Neural cell (in vitro differentiated cells): ENCODE data around the gene CDC20. TPM values are rescaled to one million over a fixed set of nuclear protein-coding genes. Genes with fewer than 3 reads are reported as not detected.

Experiments used
- H2AFZ ChIP-seq: fragments of 200-600, 300-800 bp; sonication (generic), shearing (Covaris generic); 2 replicates; pipeline ENCODE4 v1.6.0; 2014; ENCODE audit warnings: low read depth, mild to moderate bottlenecking, antibody characterized with exemption, low read length, moderate library complexity
- H3F3A ChIP-seq: fragments of 200-600 bp; shearing (Covaris generic); 2 replicates; pipeline ENCODE4 v1.6.1; 2016; ENCODE audit warnings: mild to moderate bottlenecking, moderate library complexity, mixed read lengths, antibody characterized with exemption, low read length; ENCODE audit not compliant: insufficient read depth, poor library complexity, severe bottlenecking
- H3K27ac ChIP-seq: fragments of 200-600, 300-800 bp; sonication (generic), shearing (Covaris generic); 2 replicates; pipeline ENCODE4 v1.5.1; 2014; ENCODE audit warnings: mild to moderate bottlenecking, low read length, moderate library complexity
- H3K27me3 ChIP-seq: fragments of 300-800, 200-600 bp; sonication (generic), shearing (Covaris generic); 2 replicates; pipeline ENCODE4 v1.6.0; 2014; ENCODE audit warnings: mild to moderate bottlenecking, low read depth, low read length, moderate library complexity; ENCODE audit not compliant: insufficient read depth
- H3K36me3 ChIP-seq: fragments of 300-800, 200-600 bp; sonication (generic), shearing (Covaris generic); 2 replicates; pipeline ENCODE4 v1.5.1; 2014; ENCODE audit warnings: mild to moderate bottlenecking, antibody characterized with exemption, low read length, moderate library complexity; ENCODE audit not compliant: insufficient read depth
- H3K4me2 ChIP-seq: fragments of 300-800, 200-600 bp; sonication (generic), shearing (Covaris generic); 2 replicates; pipeline ENCODE4 v1.6.0; 2014; ENCODE audit warnings: mild to moderate bottlenecking, low read length
- H3K4me3 ChIP-seq: fragments of 300-800, 200-600 bp; sonication (generic), shearing (Covaris generic); 2 replicates; pipeline ENCODE4 v1.5.1; 2014; ENCODE audit warnings: mild to moderate bottlenecking, low read length, moderate library complexity
- H3K79me2 ChIP-seq: fragments of 200-600 bp; shearing (Covaris generic); replicated peaks from 2 replicates; pipeline ENCODE4 v1.6.0; 2014; ENCODE audit warnings: mild to moderate bottlenecking, low read length, moderate library complexity; ENCODE audit not compliant: insufficient read depth
- H3K9ac ChIP-seq: fragments of 300-800, 200-600 bp; sonication (generic), shearing (Covaris generic); 2 replicates; pipeline ENCODE4 v1.6.1; 2016; ENCODE audit warnings: mild to moderate bottlenecking, low read length, mixed read lengths
- H3K9me2 ChIP-seq: fragments of 200-600 bp; shearing (Covaris generic); 2 replicates; pipeline ENCODE4 v1.6.1; 2016; ENCODE audit warnings: mild to moderate bottlenecking, low read length, mixed read lengths; ENCODE audit not compliant: insufficient read depth
- H3K9me3 ChIP-seq: fragments of 200-600, 300-800 bp; sonication (generic), shearing (Covaris generic); 2 replicates; pipeline ENCODE4 v1.6.1; 2016; ENCODE audit warnings: mild to moderate bottlenecking, mixed run types, low read length, moderate library complexity, mixed read lengths
- H4K20me1 ChIP-seq: fragments of 200-600 bp; shearing (Covaris generic); 2 replicates; pipeline ENCODE4 v1.6.1; 2016; ENCODE audit warnings: mild to moderate bottlenecking, mixed run types; ENCODE audit not compliant: insufficient read depth
- EP300 ChIP-seq: fragments of 450-650 bp; conservative IDR thresholded peaks from 2 replicates; pipeline ENCODE4 v1.6.1; 2014; ENCODE audit warnings: antibody characterized with exemption, mild to moderate bottlenecking, moderate library complexity; ENCODE audit not compliant: poor library complexity, severe bottlenecking
- EZH2 ChIP-seq: fragments of 200-600, 300-800 bp; shearing (Covaris generic), sonication (generic); IDR thresholded peaks from 2 replicates; pipeline ENCODE4 v1.6.1; 2014; ENCODE audit warnings: antibody characterized with exemption, low read length, borderline replicate concordance, mild to moderate bottlenecking; ENCODE audit not compliant: insufficient read depth, poor library complexity, severe bottlenecking
- MXI1 ChIP-seq: fragments of 450-650 bp; conservative IDR thresholded peaks from 2 replicates; pipeline ENCODE4 v1.6.1; 2014; ENCODE audit warnings: antibody characterized with exemption, mild to moderate bottlenecking; ENCODE audit not compliant: poor library complexity, severe bottlenecking
- POLR2AphosphoS5 ChIP-seq: IDR thresholded peaks from 2 replicates; pipeline ENCODE4 v1.6.1; 2012
- RAD21 ChIP-seq: fragments of 450-650 bp; conservative IDR thresholded peaks from 2 replicates; pipeline ENCODE4 v1.6.1; 2014; ENCODE audit warnings: antibody characterized with exemption, mild to moderate bottlenecking, moderate library complexity
- SMC3 ChIP-seq: fragments of 450-650 bp; conservative IDR thresholded peaks from 2 replicates; pipeline ENCODE4 v1.6.1; 2014; ENCODE audit warnings: antibody characterized with exemption, mild to moderate bottlenecking, moderate library complexity; ENCODE audit not compliant: poor library complexity
- TAF1 ChIP-seq: IDR thresholded peaks from 2 replicates; pipeline ENCODE4 v1.6.1; 2012; ENCODE audit warnings: low read depth
- polyA plus RNA-seq: library from polyadenylated mRNA; depleted of rRNA; stranded (reverse); fragments of >200 nt; gene quantifications from 2 replicates; pipeline ENCODE4 v1.2.3, GENCODE V29; 2014
- TF ChIP-seq, protein P1 (sequence below): IDR thresholded peaks from 2 replicates; pipeline ENCODE4 v1.6.1; 2012; ENCODE audit warnings: borderline replicate concordance
- TF ChIP-seq, protein P2 (sequence below): fragments of 450-650 bp; IDR thresholded peaks from 2 replicates; pipeline ENCODE4 v1.5.1; 2014; ENCODE audit warnings: antibody characterized with exemption, mild to moderate bottlenecking, moderate library complexity; ENCODE audit not compliant: poor library complexity, severe bottlenecking

CDC20 gene
- polyA plus RNA-seq, 1 donor from 2014 or later: 2.8 TPM

DNA sequence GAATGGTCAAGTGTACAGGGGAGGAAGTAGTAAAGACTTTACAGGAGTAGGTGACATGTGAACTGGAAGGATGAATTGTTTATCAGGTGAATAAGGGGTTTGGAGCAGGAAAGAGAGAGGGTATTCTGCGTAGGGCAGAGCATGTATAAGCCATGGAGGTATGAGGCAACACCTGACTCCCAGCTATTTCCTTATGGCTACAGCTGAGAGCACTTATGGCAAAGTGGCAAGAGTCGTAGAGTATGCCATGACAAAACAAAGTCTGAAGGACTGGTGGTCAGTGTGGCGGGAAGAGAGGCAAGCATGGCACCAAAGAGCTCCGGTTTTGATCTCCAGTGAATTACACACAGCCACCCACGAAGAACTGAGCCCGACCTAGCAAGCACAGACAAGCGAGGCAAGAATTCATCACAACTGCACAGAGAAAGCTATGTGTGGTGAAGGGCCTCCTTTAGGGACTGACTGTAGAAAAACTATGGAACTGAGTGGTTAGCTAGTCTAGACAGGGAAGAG lies 18.0 kb downstream of the CDC20 start:
- Histone ChIP-seq H3K27me3 (no peaks in the 10 kb centered on the region), H3K36me3 (no peaks in the 10 kb centered on the region), H3F3A (no peaks in the 10 kb centered on the region), H3K79me2 (no peaks in the 10 kb centered on the region), H3K9me3 (no peaks in the 10 kb centered on the region), H3K9me2 (no peaks in the 10 kb centered on the region), H2AFZ (no peak overlapping the region), H3K4me3 (no peak overlapping the region), H3K9ac (no peak overlapping the region), H4K20me1 (no peaks in the 10 kb centered on the region), H3K4me2 (no peak overlapping the region), H3K27ac (no peak overlapping the region)
- TF ChIP-seq EP300: no peak
- TF ChIP-seq EZH2: no peak
- TF ChIP-seq, protein P1, sequence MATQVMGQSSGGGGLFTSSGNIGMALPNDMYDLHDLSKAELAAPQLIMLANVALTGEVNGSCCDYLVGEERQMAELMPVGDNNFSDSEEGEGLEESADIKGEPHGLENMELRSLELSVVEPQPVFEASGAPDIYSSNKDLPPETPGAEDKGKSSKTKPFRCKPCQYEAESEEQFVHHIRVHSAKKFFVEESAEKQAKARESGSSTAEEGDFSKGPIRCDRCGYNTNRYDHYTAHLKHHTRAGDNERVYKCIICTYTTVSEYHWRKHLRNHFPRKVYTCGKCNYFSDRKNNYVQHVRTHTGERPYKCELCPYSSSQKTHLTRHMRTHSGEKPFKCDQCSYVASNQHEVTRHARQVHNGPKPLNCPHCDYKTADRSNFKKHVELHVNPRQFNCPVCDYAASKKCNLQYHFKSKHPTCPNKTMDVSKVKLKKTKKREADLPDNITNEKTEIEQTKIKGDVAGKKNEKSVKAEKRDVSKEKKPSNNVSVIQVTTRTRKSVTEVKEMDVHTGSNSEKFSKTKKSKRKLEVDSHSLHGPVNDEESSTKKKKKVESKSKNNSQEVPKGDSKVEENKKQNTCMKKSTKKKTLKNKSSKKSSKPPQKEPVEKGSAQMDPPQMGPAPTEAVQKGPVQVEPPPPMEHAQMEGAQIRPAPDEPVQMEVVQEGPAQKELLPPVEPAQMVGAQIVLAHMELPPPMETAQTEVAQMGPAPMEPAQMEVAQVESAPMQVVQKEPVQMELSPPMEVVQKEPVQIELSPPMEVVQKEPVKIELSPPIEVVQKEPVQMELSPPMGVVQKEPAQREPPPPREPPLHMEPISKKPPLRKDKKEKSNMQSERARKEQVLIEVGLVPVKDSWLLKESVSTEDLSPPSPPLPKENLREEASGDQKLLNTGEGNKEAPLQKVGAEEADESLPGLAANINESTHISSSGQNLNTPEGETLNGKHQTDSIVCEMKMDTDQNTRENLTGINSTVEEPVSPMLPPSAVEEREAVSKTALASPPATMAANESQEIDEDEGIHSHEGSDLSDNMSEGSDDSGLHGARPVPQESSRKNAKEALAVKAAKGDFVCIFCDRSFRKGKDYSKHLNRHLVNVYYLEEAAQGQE: no peak
- TF ChIP-seq SMC3: no peak
- TF ChIP-seq, protein P2, sequence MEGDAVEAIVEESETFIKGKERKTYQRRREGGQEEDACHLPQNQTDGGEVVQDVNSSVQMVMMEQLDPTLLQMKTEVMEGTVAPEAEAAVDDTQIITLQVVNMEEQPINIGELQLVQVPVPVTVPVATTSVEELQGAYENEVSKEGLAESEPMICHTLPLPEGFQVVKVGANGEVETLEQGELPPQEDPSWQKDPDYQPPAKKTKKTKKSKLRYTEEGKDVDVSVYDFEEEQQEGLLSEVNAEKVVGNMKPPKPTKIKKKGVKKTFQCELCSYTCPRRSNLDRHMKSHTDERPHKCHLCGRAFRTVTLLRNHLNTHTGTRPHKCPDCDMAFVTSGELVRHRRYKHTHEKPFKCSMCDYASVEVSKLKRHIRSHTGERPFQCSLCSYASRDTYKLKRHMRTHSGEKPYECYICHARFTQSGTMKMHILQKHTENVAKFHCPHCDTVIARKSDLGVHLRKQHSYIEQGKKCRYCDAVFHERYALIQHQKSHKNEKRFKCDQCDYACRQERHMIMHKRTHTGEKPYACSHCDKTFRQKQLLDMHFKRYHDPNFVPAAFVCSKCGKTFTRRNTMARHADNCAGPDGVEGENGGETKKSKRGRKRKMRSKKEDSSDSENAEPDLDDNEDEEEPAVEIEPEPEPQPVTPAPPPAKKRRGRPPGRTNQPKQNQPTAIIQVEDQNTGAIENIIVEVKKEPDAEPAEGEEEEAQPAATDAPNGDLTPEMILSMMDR: no peak
- TF ChIP-seq MXI1: no peak
- TF ChIP-seq POLR2AphosphoS5: no peak
- no peak for TF ChIP-seq TAF1
- TF ChIP-seq RAD21: no peak

DNA sequence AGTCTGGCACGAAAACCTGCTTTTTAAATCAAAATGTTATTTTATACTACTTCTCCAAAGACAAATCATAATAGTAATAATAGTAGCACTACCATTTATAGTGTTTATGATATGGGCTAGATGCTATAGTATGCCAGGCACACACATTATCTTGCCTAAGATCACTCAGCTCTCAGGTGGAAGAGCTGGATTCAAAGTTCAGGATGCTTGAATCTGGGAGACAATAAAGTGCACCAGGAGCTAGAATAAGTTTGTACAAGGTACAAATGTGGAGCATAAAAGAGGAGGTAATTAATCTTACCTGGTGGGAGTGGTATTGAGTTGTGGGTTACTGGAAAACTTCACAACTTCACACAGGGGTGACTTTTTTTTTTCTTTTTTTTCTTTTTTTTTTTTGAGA lies 19.1 kb downstream of the CDC20 start:
- H3K9me3 ChIP-seq: no peaks in the 10 kb centered on the region
- H3K9me2 ChIP-seq: no peaks in the 10 kb centered on the region
- H4K20me1 ChIP-seq: no peaks in the 10 kb centered on the region
- no peak for TF ChIP-seq POLR2AphosphoS5
- TF ChIP-seq RAD21: no peak
- TF ChIP-seq, protein P1: no peak
- no peak for TF ChIP-seq TAF1
- TF ChIP-seq SMC3: no peak
- TF ChIP-seq, protein P2: no peak
- no peak for TF ChIP-seq EZH2
- no peak for TF ChIP-seq EP300
- no peak for TF ChIP-seq MXI1
- no peak overlapping the region for H3K9ac ChIP-seq
- H3K27ac ChIP-seq: no peak overlapping the region
- H3F3A ChIP-seq: no peaks in the 10 kb centered on the region
- H3K36me3 ChIP-seq: no peaks in the 10 kb centered on the region
- H2AFZ ChIP-seq: no peak overlapping the region
- no peaks in the 10 kb centered on the region for H3K27me3 ChIP-seq
- H3K4me3 ChIP-seq: no peak overlapping the region
- H3K4me2 ChIP-seq: no peak overlapping the region
- H3K79me2 ChIP-seq: no peaks in the 10 kb centered on the region
